Dendritic cell treated with granulocyte-macrophage colony-stimulating factor and Interleukin-4, amounts not matched to agents 40 ng/mL and 50 ng/mL, for 4 days (primary cell): ENCODE data around the gene ELOVL1.

ENCODE experiments used
- H3K27ac Mint-ChIP-seq: one replicate; pipeline ENCODE4 v1.8.0; 2022; ENCODE audit warnings: mild to moderate bottlenecking, mixed read lengths
- H3K27me3 Mint-ChIP-seq: one replicate; pipeline ENCODE4 v1.8.0; 2022; ENCODE audit warnings: mild to moderate bottlenecking, mixed read lengths
- H3K36me3 Mint-ChIP-seq: one replicate; pipeline ENCODE4 v1.8.0; 2022; ENCODE audit warnings: low read depth, mixed read lengths
- H3K4me1 Mint-ChIP-seq: one replicate; pipeline ENCODE4 v1.8.0; 2022; ENCODE audit warnings: low read depth, mixed read lengths
- H3K4me3 Mint-ChIP-seq: one replicate; pipeline ENCODE4 v1.8.0; 2022; ENCODE audit warnings: mild to moderate bottlenecking, moderate library complexity, mixed read lengths
- H3K9me3 Mint-ChIP-seq: one replicate; pipeline ENCODE4 v1.8.0; 2022; ENCODE audit warnings: mixed read lengths
- intact Hi-C: fragments of 100-400 bp; cut with micrococcal nuclease; formaldehyde crosslinking; loops from one replicate; pipeline ENCODE4 v1.15.0; 2022

The ELOVL1 gene

GRCh38 chr1:43358121-43358745, 9.6 kb downstream of the ELOVL1 start:
- H3K36me3 Mint-ChIP-seq, result peaks cover 54% of the 10 kb centered on the region
- intact Hi-C loops, result loop anchor here (1.0 to 5.0 kb wide), 3 partner anchors 10 to 121 kb away; partner anchors contain the start of genes ELOVL1, MED8 and SZT2
- H3K4me1 Mint-ChIP-seq, result peaks cover 49% of the 10 kb centered on the region
- H3K27me3 Mint-ChIP-seq, result no peaks in the 10 kb centered on the region
- H3K4me3 Mint-ChIP-seq, result peak overlapping the region; percentile 91
- no peaks in the 10 kb centered on the region for H3K9me3 Mint-ChIP-seq
- H3K27ac Mint-ChIP-seq, result peak overlapping the region; percentile 97

DNA sequence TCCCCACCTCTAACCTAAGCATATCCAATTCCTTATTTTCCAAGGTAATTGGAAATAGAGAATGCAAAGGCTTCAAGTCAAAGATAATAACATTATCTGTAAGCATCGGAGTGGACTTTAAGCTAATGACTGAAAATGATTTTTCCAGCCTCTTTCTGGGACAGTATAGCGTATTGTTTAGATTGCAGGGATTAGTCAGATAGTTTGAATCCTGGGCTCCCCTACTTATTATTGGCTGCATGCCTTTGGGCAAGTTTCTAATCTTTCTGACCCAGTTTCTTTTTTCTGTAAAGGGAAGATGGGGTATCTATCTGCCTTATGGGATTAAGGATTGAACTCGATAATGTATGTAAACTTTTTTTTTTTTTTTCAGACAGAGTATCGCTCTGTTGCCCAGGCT, 10.6 kb downstream of the ELOVL1 start:
- Mint-ChIP-seq H3K36me3 (peaks cover 44% of the 10 kb centered on the region), H3K27ac (no peak overlapping the region), H3K9me3 (no peaks in the 10 kb centered on the region), H3K4me3 (no peak overlapping the region), H3K4me1 (peaks cover 49% of the 10 kb centered on the region), H3K27me3 (no peaks in the 10 kb centered on the region)
- intact Hi-C loops, result loop anchor here (5.0 kb wide), 1 partner anchor 120 kb away; no protein-coding TSS in a partner anchor

- intact Hi-C loops, result loop anchor here (5.0 kb wide), 1 partner anchor 118 kb away; no protein-coding TSS in a partner anchor
- Mint-ChIP-seq H3K36me3 (peaks cover 24% of the 10 kb centered on the region), H3K27me3 (no peaks in the 10 kb centered on the region)
Measured at GRCh38 chr1:43354936-43355335, 12.9 kb downstream of the ELOVL1 start.

GRCh38 chr1:43354471-43354870, 13.3 kb downstream of the ELOVL1 start:
- Mint-ChIP-seq H3K9me3 (no peaks in the 10 kb centered on the region), H3K36me3 (peaks cover 24% of the 10 kb centered on the region), H3K27me3 (no peaks in the 10 kb centered on the region), H3K27ac (no peak overlapping the region), H3K4me3 (no peak overlapping the region), H3K4me1 (peaks cover 29% of the 10 kb centered on the region)
- intact Hi-C loops, result no loop called here

More at GRCh38 chr1:43354936-43355335, 12.9 kb downstream of the ELOVL1 start:
- peaks cover 29% of the 10 kb centered on the region for H3K4me1 Mint-ChIP-seq
- H3K4me3 Mint-ChIP-seq, result no peak overlapping the region
- no peaks in the 10 kb centered on the region for H3K9me3 Mint-ChIP-seq
- H3K27ac Mint-ChIP-seq, result no peak overlapping the region

- Mint-ChIP-seq H3K27me3 (no peaks in the 10 kb centered on the region), H3K36me3 (peaks cover 20% of the 10 kb centered on the region), H3K9me3 (no peaks in the 10 kb centered on the region), H3K27ac (peak overlapping the region; percentile 48), H3K4me3 (no peak overlapping the region), H3K4me1 (peaks cover 26% of the 10 kb centered on the region)
- intact Hi-C loops, result no loop called here
Measured at GRCh38 chr1:43352881-43353280, 14.9 kb downstream of the ELOVL1 start.

GRCh38 chr1:43352351-43352705, 15.5 kb downstream of the ELOVL1 start:
- H3K27me3 Mint-ChIP-seq, result no peaks in the 10 kb centered on the region
- intact Hi-C loops, result no loop called here
- peaks cover 20% of the 10 kb centered on the region for H3K36me3 Mint-ChIP-seq
- H3K4me1 Mint-ChIP-seq, result peaks cover 26% of the 10 kb centered on the region
- no peak overlapping the region for H3K4me3 Mint-ChIP-seq
- no peaks in the 10 kb centered on the region for H3K9me3 Mint-ChIP-seq
- H3K27ac Mint-ChIP-seq, result peak overlapping the region; percentile 48

DNA sequence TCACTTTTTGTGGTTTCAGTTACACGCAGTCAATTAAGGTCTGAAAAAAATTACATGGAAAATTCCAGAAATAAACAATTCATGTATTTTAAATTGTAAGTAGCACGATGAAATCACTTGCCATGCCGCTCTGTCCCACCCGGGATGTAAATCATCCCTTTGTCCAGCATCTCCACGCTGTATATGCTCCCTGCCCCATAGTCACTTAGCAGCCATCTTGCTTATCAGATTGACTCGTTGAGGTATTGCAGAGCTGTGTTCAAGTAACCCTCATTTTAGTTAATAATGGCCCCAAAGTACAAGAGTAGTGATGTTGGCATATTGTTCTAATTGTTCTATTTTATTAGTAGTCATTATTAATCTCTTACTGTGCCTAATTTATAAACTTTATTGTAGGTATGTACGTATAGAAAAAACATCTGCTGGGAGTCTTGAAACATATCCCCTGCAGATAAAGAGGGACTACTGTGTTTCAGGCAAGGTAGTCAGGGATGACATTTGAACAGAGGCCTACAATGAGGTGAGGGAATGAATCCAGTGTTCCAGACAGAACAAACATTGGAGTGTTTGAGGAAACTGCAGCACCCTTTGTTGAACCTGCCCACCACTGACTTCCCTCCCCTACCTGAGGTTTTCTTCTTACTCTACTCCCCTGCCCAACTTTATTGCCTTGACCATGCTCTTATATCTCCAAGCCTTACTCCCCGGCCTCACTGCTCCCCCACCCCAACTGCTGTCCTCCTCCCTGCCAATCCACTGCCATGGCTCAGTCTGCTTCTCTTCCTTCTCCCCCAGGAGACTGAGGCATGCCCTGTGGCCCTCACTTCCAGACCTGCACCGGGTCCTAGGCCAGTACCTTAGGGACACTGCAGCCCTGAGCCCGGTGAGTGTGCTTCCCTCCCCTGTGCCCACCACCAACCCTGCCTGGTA, 16.1 kb downstream of the ELOVL1 start:
- no peak overlapping the region for H3K4me3 Mint-ChIP-seq
- H3K27me3 Mint-ChIP-seq, result no peaks in the 10 kb centered on the region
- H3K27ac Mint-ChIP-seq, result peak overlapping the region; percentile 48
- intact Hi-C loops, result no loop called here
- peaks cover 16% of the 10 kb centered on the region for H3K36me3 Mint-ChIP-seq
- H3K4me1 Mint-ChIP-seq, result peaks cover 26% of the 10 kb centered on the region
- no peaks in the 10 kb centered on the region for H3K9me3 Mint-ChIP-seq

- Mint-ChIP-seq H3K9me3 (no peaks in the 10 kb centered on the region), H3K27ac (no peak overlapping the region), H3K27me3 (no peaks in the 10 kb centered on the region), H3K36me3 (peaks cover 8% of the 10 kb centered on the region), H3K4me1 (peaks cover 26% of the 10 kb centered on the region), H3K4me3 (no peak overlapping the region)
- intact Hi-C loops, result no loop called here
Measured at GRCh38 chr1:43350976-43351375, 16.8 kb downstream of the ELOVL1 start.

DNA sequence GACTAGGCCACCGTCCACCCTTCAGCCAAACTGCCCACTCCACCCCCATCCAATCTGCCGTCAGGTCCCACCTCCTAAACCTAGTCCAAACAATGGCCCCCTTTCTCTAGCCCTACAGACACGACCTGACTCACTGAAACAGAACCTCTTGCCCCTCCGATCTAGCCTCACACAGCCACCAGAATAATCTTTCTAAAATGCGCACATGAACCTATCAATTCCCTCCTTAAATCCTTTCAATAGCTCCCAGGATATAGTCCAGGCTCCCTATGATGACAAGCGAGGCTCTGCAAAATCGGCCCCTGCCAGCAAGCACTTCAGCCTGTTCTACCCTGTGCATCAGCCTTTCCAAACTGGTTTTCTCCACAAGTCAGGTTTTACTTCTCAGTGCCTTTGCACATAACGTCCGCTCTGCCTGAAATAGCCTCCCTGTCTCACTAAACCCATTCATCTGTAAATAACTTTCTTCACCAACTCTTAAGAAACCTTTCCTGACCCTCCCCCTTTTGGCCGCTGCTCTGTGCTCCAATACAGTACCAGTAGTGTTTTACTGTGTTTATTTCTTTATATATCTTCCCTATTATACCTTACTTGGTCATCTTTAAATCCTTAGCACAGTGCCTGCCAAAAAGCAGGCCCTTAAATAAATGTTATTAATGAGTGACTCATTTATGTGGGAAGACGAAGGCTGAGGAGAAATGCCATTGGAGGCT, 18.1 kb downstream of the ELOVL1 start:
- no peak overlapping the region for H3K27ac Mint-ChIP-seq
- H3K9me3 Mint-ChIP-seq, result no peaks in the 10 kb centered on the region
- intact Hi-C loops, result no loop called here
- peaks cover 4% of the 10 kb centered on the region for H3K36me3 Mint-ChIP-seq
- H3K27me3 Mint-ChIP-seq, result no peaks in the 10 kb centered on the region
- H3K4me1 Mint-ChIP-seq, result peaks cover 30% of the 10 kb centered on the region
- peak overlapping the region; percentile 14 for H3K4me3 Mint-ChIP-seq

- Mint-ChIP-seq H3K27me3 (no peaks in the 10 kb centered on the region), H3K27ac (no peak overlapping the region), H3K36me3 (no peaks in the 10 kb centered on the region), H3K4me3 (peak overlapping the region; percentile 14), H3K4me1 (peaks cover 28% of the 10 kb centered on the region), H3K9me3 (no peaks in the 10 kb centered on the region)
- intact Hi-C loops, result no loop called here
Measured at GRCh38 chr1:43348809-43349593, 18.8 kb downstream of the ELOVL1 start.

- Mint-ChIP-seq H3K36me3 (no peaks in the 10 kb centered on the region), H3K9me3 (no peaks in the 10 kb centered on the region), H3K4me1 (peaks cover 26% of the 10 kb centered on the region), H3K4me3 (no peak overlapping the region), H3K27ac (no peak overlapping the region), H3K27me3 (no peaks in the 10 kb centered on the region)
- intact Hi-C loops, result no loop called here
Measured at GRCh38 chr1:43348343-43348808, 19.4 kb downstream of the ELOVL1 start.

GRCh38 chr1:43346636-43347035, 21.2 kb downstream of the ELOVL1 start:
- intact Hi-C loops, result no loop called here

DNA sequence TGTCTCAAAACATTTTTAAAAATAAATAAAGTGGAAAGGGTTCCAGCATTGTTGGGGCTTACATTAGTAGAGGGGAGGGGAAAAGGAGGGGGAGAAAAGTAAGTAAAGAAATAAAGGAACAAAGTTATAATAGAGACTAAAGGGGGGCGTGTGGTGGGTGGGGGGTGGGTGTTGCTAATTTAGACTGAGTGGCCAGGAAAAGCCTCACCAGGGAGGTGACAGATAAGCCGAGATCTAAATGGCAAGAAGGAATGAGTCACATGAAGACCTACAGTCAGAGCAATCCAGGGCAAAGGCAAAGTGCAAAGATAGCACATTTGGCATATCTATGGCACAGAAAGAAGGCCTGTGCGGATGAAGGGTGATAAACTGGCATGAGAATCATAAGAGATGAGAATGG, 22.7 kb downstream of the ELOVL1 start:
- Mint-ChIP-seq H3K27me3 (no peaks in the 10 kb centered on the region), H3K4me1 (peaks cover 12% of the 10 kb centered on the region), H3K4me3 (no peak overlapping the region), H3K9me3 (no peaks in the 10 kb centered on the region), H3K27ac (no peak overlapping the region), H3K36me3 (no peaks in the 10 kb centered on the region)
- intact Hi-C loops, result no loop called here

More at GRCh38 chr1:43346636-43347035, 21.2 kb downstream of the ELOVL1 start:
- no peaks in the 10 kb centered on the region for H3K9me3 Mint-ChIP-seq
- H3K36me3 Mint-ChIP-seq, result no peaks in the 10 kb centered on the region
- no peak overlapping the region for H3K27ac Mint-ChIP-seq
- H3K27me3 Mint-ChIP-seq, result no peaks in the 10 kb centered on the region
- H3K4me3 Mint-ChIP-seq, result no peak overlapping the region
- H3K4me1 Mint-ChIP-seq, result peaks cover 12% of the 10 kb centered on the region
